ENCODE data around the gene TMEM132D.

The TMEM132D gene

GRCh38 chr12:129938089-129938488 lies 34.3 kb upstream of the TMEM132D start:
- H4K20me1 ChIP-seq (ENCODE audit: insufficient read depth, low read length), result no peaks in the 10 kb centered on the region
- no peaks in the 10 kb centered on the region for H3F3A ChIP-seq (ENCODE audit: insufficient read depth, low read length)
- no peak overlapping the region for H3K27ac ChIP-seq (ENCODE audit: low read depth, low read length, poor library complexity, severe bottlenecking)
- no peak overlapping the region for H2AFZ ChIP-seq (ENCODE audit: low read length)
- no peaks in the 10 kb centered on the region for H3K27me3 ChIP-seq (ENCODE audit: insufficient read depth, low read length)
- H3K4me3 ChIP-seq (ENCODE audit: low read depth, low read length, poor library complexity, severe bottlenecking), result no peak overlapping the region
- no peaks in the 10 kb centered on the region for H3K4me1 ChIP-seq (ENCODE audit: insufficient read depth, low read length, severe bottlenecking)
- H3K9ac ChIP-seq (ENCODE audit: low read length), result no peak overlapping the region
- no peak overlapping the region for H3K4me2 ChIP-seq (ENCODE audit: low read length)
- no peaks in the 10 kb centered on the region for H3K9me3 ChIP-seq (ENCODE audit: low read length)
- TF ChIP-seq, protein P1, sequence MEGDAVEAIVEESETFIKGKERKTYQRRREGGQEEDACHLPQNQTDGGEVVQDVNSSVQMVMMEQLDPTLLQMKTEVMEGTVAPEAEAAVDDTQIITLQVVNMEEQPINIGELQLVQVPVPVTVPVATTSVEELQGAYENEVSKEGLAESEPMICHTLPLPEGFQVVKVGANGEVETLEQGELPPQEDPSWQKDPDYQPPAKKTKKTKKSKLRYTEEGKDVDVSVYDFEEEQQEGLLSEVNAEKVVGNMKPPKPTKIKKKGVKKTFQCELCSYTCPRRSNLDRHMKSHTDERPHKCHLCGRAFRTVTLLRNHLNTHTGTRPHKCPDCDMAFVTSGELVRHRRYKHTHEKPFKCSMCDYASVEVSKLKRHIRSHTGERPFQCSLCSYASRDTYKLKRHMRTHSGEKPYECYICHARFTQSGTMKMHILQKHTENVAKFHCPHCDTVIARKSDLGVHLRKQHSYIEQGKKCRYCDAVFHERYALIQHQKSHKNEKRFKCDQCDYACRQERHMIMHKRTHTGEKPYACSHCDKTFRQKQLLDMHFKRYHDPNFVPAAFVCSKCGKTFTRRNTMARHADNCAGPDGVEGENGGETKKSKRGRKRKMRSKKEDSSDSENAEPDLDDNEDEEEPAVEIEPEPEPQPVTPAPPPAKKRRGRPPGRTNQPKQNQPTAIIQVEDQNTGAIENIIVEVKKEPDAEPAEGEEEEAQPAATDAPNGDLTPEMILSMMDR (IDR thresholded peaks at IDR 0.05; ENCODE audit: low read length), result no peak
- no peak for TF ChIP-seq EZH2 (IDR thresholded peaks at IDR 0.05; ENCODE audit: borderline replicate concordance, low read length)
- H3K36me3 ChIP-seq (ENCODE audit: insufficient read depth, low read length), result no peaks in the 10 kb centered on the region
- H3K9me2 ChIP-seq (ENCODE audit: low read depth, low read length), result no peaks in the 10 kb centered on the region
- H3K79me2 ChIP-seq (ENCODE audit: insufficient read depth, low read length), result no peaks in the 10 kb centered on the region

DNA sequence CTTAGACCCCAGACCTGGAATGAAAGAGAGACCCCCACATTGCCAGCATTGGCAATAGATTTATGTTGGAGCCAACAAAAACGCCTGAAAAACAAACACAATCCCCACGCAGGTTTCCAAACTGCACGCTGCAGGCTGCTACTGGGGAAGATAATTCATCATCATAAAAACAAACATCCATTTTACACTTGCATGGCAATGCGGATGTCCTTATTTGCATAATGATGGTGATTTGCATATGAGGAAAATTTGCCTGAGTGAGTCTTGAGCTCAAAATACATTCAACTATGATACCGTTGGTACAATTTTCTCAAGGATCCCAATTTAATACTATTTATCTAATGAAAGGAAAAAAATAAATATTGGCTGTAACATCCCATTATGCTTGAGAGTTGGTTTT lies 33.6 kb upstream of the TMEM132D start:
- Histone ChIP-seq H3K79me2 (ENCODE audit: insufficient read depth, low read length) (no peaks in the 10 kb centered on the region), H3K9ac (ENCODE audit: low read length) (no peak overlapping the region), H3K27me3 (ENCODE audit: insufficient read depth, low read length) (no peaks in the 10 kb centered on the region), H3K4me1 (ENCODE audit: insufficient read depth, low read length, severe bottlenecking) (no peaks in the 10 kb centered on the region), H3K9me2 (ENCODE audit: low read depth, low read length) (no peaks in the 10 kb centered on the region), H3K4me2 (ENCODE audit: low read length) (no peak overlapping the region), H3F3A (ENCODE audit: insufficient read depth, low read length) (no peaks in the 10 kb centered on the region), H3K36me3 (ENCODE audit: insufficient read depth, low read length) (no peaks in the 10 kb centered on the region), H3K9me3 (ENCODE audit: low read length) (no peaks in the 10 kb centered on the region), H3K27ac (ENCODE audit: low read depth, low read length, poor library complexity, severe bottlenecking) (no peak overlapping the region), H2AFZ (ENCODE audit: low read length) (no peak overlapping the region), H4K20me1 (ENCODE audit: insufficient read depth, low read length) (no peaks in the 10 kb centered on the region), H3K4me3 (ENCODE audit: low read depth, low read length, poor library complexity, severe bottlenecking) (no peak overlapping the region)
- no peak for TF ChIP-seq EZH2 (IDR thresholded peaks at IDR 0.05; ENCODE audit: borderline replicate concordance, low read length)
- TF ChIP-seq, protein P1 (IDR thresholded peaks at IDR 0.05; ENCODE audit: low read length), result no peak

- Histone ChIP-seq H3K9me3 (ENCODE audit: low read length) (no peaks in the 10 kb centered on the region), H3K4me3 (ENCODE audit: low read depth, low read length, poor library complexity, severe bottlenecking) (no peak overlapping the region), H3K79me2 (ENCODE audit: insufficient read depth, low read length) (no peaks in the 10 kb centered on the region), H3K4me1 (ENCODE audit: insufficient read depth, low read length, severe bottlenecking) (no peaks in the 10 kb centered on the region), H3K9ac (ENCODE audit: low read length) (no peak overlapping the region), H3K27ac (ENCODE audit: low read depth, low read length, poor library complexity, severe bottlenecking) (no peak overlapping the region), H4K20me1 (ENCODE audit: insufficient read depth, low read length) (no peaks in the 10 kb centered on the region), H2AFZ (ENCODE audit: low read length) (no peak overlapping the region), H3F3A (ENCODE audit: insufficient read depth, low read length) (no peaks in the 10 kb centered on the region), H3K9me2 (ENCODE audit: low read depth, low read length) (no peaks in the 10 kb centered on the region), H3K27me3 (ENCODE audit: insufficient read depth, low read length) (no peaks in the 10 kb centered on the region), H3K4me2 (ENCODE audit: low read length) (no peak overlapping the region), H3K36me3 (ENCODE audit: insufficient read depth, low read length) (no peaks in the 10 kb centered on the region)
- TF ChIP-seq EZH2 (IDR thresholded peaks at IDR 0.05; ENCODE audit: borderline replicate concordance, low read length), result no peak
- TF ChIP-seq, protein P1 (IDR thresholded peaks at IDR 0.05; ENCODE audit: low read length), result no peak
Observed at GRCh38 chr12:129928643-129929042, 24.8 kb upstream of the TMEM132D start.
